ENCODE data around the gene PKM. TPM values are rescaled to one million over a fixed set of nuclear protein-coding genes. Genes with fewer than 3 reads are reported as not detected.

Gene PKM
- total and polyA plus RNA-seq, 4 donors: 12.9 to 61.2 (median 29.7) TPM

- peaks cover 3 to 33% (median 14%) of the 10 kb centered on the region in 4 donors for H3K36me3 ChIP-seq (ENCODE audit: control insufficient read depth in 4 of 4, insufficient read depth in 3 of 4, low read depth in 1 of 4, low read length in 3 of 4)
- no peak overlapping the region for H3K4me3 ChIP-seq (ENCODE audit: low read depth in 1 of 3, low read length in 3 of 3)
- H3K9me3 ChIP-seq (ENCODE audit: control insufficient read depth in 4 of 4, low read length in 3 of 4): no peaks in the 10 kb centered on the region
- 76% methylated on average over 2 of the region's 2 CpGs for WGBS
- no peaks in the 10 kb centered on the region for H3K27me3 ChIP-seq (ENCODE audit: control insufficient read depth in 4 of 4, insufficient read depth in 4 of 4, low read length in 3 of 4)
- H3K27ac ChIP-seq (ENCODE audit: low read depth in 1 of 2, low read length in 2 of 2): no peak overlapping the region
- no peak for DNase-seq (ENCODE audit: low spot score)
- no peak overlapping the region for H3K9ac ChIP-seq (ENCODE audit: low read depth in 1 of 2, low read length in 2 of 2)
- H3K4me1 ChIP-seq (ENCODE audit: control insufficient read depth in 4 of 4, insufficient read depth in 4 of 4, low read length in 3 of 4): no peaks in the 10 kb centered on the region
- TF ChIP-seq JUND (IDR thresholded peaks at IDR 0.05): no peak
- TF ChIP-seq SP1 (IDR thresholded peaks at IDR 0.05): no peak
- no peak for TF ChIP-seq RXRA (IDR thresholded peaks at IDR 0.05)
- no peak for TF ChIP-seq REST (IDR thresholded peaks at IDR 0.05)
- no peak for TF ChIP-seq ATF3 (IDR thresholded peaks at IDR 0.05)
- no peak for TF ChIP-seq YY1 (IDR thresholded peaks at IDR 0.05)
- TF ChIP-seq GABPA (IDR thresholded peaks at IDR 0.05 in 1 of 2, conservative IDR thresholded peaks at IDR 0.05 in 1 of 2): no peak
- no peak for TF ChIP-seq RAD21 (IDR thresholded peaks at IDR 0.05)
- TF ChIP-seq HNF4G (IDR thresholded peaks at IDR 0.05): no peak
- TF ChIP-seq, protein P1, sequence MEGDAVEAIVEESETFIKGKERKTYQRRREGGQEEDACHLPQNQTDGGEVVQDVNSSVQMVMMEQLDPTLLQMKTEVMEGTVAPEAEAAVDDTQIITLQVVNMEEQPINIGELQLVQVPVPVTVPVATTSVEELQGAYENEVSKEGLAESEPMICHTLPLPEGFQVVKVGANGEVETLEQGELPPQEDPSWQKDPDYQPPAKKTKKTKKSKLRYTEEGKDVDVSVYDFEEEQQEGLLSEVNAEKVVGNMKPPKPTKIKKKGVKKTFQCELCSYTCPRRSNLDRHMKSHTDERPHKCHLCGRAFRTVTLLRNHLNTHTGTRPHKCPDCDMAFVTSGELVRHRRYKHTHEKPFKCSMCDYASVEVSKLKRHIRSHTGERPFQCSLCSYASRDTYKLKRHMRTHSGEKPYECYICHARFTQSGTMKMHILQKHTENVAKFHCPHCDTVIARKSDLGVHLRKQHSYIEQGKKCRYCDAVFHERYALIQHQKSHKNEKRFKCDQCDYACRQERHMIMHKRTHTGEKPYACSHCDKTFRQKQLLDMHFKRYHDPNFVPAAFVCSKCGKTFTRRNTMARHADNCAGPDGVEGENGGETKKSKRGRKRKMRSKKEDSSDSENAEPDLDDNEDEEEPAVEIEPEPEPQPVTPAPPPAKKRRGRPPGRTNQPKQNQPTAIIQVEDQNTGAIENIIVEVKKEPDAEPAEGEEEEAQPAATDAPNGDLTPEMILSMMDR (IDR thresholded peaks at IDR 0.05; ENCODE audit: low read depth, low read length, missing input control): no peak
- TF ChIP-seq FOXA2 (IDR thresholded peaks at IDR 0.05): no peak
Measured at GRCh38 chr15:72242775-72243370, 11.9 kb upstream of the PKM start.

GRCh38 chr15:72239652-72240051, 8.7 kb upstream of the PKM start:
- DNase-seq (ENCODE audit: low spot score): no peak
- no peak overlapping the region for H3K4me3 ChIP-seq (ENCODE audit: low read depth in 1 of 3, low read length in 3 of 3)

More at GRCh38 chr15:72239652-72240051, 8.7 kb upstream of the PKM start:
- H3K4me1 ChIP-seq (ENCODE audit: control insufficient read depth in 4 of 4, insufficient read depth in 4 of 4, low read length in 3 of 4): no peaks in the 10 kb centered on the region
- H3K27ac ChIP-seq (ENCODE audit: low read depth in 1 of 2, low read length in 2 of 2): no peak overlapping the region
- TF ChIP-seq ATF3 (IDR thresholded peaks at IDR 0.05) (no peak), RAD21 (IDR thresholded peaks at IDR 0.05) (no peak), HNF4G (IDR thresholded peaks at IDR 0.05) (no peak), FOXA2 (IDR thresholded peaks at IDR 0.05) (no peak), YY1 (IDR thresholded peaks at IDR 0.05) (no peak), EGR1 (IDR thresholded peaks at IDR 0.05; ENCODE audit: low read depth in 2 of 2) (no peak), NR2F2 (IDR thresholded peaks at IDR 0.05) (no peak), JUND (IDR thresholded peaks at IDR 0.05) (no peak)
- TF ChIP-seq, protein P2, sequence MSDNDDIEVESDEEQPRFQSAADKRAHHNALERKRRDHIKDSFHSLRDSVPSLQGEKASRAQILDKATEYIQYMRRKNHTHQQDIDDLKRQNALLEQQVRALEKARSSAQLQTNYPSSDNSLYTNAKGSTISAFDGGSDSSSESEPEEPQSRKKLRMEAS (IDR thresholded peaks at IDR 0.05): no peak
- TF ChIP-seq, protein P1 (IDR thresholded peaks at IDR 0.05; ENCODE audit: low read depth, low read length, missing input control): no peak
- TF ChIP-seq, protein P3, sequence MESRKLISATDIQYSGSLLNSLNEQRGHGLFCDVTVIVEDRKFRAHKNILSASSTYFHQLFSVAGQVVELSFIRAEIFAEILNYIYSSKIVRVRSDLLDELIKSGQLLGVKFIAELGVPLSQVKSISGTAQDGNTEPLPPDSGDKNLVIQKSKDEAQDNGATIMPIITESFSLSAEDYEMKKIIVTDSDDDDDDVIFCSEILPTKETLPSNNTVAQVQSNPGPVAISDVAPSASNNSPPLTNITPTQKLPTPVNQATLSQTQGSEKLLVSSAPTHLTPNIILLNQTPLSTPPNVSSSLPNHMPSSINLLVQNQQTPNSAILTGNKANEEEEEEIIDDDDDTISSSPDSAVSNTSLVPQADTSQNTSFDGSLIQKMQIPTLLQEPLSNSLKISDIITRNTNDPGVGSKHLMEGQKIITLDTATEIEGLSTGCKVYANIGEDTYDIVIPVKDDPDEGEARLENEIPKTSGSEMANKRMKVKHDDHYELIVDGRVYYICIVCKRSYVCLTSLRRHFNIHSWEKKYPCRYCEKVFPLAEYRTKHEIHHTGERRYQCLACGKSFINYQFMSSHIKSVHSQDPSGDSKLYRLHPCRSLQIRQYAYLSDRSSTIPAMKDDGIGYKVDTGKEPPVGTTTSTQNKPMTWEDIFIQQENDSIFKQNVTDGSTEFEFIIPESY (IDR thresholded peaks at IDR 0.05): no peak
- peaks cover 2 to 33% (median 12%) of the 10 kb centered on the region in 4 donors for H3K36me3 ChIP-seq (ENCODE audit: control insufficient read depth in 4 of 4, insufficient read depth in 3 of 4, low read depth in 1 of 4, low read length in 3 of 4)
- H3K9ac ChIP-seq (ENCODE audit: low read depth in 1 of 2, low read length in 2 of 2): no peak overlapping the region
- H3K27me3 ChIP-seq (ENCODE audit: control insufficient read depth in 4 of 4, insufficient read depth in 4 of 4, low read length in 3 of 4): no peaks in the 10 kb centered on the region
- H3K9me3 ChIP-seq (ENCODE audit: control insufficient read depth in 4 of 4, low read length in 3 of 4): no peaks in the 10 kb centered on the region
